HG03565 (cell line): ENCODE data around the gene PLA2G2A.

Source experiments
- ATAC-seq: cut with Tn5 transposase; IDR thresholded peaks from one replicate; pipeline ENCODE4 v1.9.1; 2021; ENCODE audit warnings: mild to moderate bottlenecking, moderate library complexity; ENCODE audit not compliant: unreplicated experiment

PLA2G2A gene

GRCh38 chr1:19974822-19975416, 4.5 kb downstream of the PLA2G2A start:
- ATAC-seq, result no peak

DNA sequence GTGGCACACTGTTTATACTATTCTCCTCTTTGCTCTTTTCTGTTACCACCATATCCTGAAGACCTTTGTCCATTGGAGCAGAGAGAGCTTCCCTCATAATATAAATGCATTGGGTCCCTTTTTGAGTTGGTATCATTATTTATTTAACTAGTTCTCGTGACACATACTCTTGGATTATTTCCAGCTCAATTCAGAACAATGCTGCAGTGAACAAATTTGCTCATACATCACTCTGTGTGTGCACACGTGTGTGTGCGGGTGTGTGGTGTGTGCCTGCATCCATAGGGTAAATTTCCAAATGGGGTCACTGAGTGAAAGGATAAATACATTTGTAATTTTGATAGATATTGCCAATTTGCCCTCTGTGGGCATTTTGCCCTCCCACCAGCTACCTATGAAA, 5.8 kb downstream of the PLA2G2A start:
- no peak for ATAC-seq

GRCh38 chr1:19971664-19972063, 7.8 kb downstream of the PLA2G2A start:
- no peak for ATAC-seq

DNA sequence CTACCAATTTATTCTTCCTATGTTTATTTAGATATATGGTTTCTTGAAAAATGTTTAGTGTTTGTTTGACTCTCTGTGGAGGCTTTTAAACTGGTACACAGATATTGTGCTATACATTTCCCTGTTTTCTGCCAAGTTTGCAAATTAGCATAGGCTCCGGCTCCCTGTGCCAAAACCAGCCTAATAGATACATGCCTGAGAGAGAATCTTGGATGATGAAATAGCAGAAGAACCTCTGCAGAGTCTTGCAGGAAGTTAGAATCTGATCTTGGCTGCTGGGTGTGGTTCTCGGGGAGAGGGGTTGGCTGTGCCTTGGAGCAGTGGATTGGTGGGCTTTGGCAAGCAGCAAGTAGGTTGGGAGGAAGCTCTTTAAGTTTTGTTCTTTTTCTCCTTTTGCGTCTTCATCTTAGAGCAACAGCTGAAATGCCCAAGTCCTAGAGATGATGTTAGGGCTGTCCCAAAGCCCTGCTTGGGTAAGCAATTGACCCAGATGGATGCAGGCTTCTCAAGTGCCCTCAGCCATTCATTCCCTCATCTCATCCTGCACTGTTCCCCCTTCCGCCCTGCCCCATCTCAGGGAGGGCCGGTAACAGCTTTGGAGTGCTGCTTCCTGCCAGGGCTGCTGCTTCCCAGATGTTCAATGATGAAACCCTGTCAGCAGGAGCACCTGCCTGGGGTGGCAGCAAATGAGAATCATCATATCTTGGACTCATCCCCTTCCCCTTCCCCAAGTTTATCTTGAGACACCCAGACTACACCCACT, 9.3 kb downstream of the PLA2G2A start:
- ATAC-seq, result no peak

DNA sequence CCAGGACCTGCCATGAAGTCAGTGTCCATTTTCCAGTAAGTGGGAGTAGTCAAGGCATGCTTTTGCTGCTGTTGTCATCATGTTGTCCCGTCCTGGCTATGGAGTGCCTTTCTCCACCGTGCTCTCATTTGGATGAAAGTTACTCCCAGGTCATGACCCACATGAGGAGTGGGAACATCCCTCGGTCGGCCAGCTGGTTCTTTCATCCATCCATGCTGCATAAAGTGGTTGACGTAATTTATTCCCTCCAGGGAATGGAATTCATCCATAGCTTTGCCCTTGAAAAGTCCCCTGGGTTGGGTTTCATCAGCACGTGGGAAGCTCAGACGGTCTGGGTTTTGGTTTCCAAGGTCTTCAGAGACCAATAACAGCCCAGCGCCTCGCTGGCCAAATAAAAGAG, 11.6 kb downstream of the PLA2G2A start:
- no peak for ATAC-seq

DNA sequence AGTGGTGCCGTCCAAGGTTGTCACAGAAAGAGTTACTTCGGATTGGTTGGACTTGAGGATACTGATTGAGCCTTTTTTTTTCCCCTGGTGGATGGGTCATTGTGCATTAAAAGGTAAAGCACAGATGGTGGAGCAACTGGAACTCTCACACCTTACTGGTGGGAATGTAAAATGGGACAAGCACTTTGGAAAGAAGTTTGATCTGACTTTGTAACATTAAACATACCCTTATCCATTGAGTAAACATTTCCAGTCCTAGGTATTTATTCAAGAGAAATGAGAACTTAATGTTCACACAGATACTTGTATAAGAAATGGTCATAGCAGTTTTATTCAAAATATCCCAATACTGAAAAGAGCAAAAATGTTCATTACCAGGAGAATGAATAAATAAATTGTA, 14.9 kb downstream of the PLA2G2A start:
- ATAC-seq, result no peak

DNA sequence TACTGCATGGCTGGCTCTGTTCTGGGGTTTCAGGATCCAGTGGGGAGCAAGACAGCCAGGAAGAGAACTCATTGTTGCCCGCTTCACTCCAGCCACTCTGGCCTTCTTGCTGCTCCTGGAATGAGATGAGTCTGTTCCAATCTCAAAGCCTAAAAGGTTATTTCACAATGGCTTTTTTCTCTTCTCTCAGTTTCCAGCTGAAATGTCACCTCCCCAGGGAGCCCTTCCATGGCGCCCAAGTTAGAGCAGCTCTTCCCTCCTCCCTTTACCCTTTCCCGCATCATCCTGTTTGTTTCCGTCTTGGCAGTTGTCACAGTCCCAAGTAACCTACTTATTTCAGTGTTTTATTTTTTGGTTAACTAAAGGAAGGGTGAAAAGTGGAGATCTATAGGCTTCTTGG, 15.8 kb downstream of the PLA2G2A start:
- ATAC-seq, result no peak

- no peak for ATAC-seq
Observed at GRCh38 chr1:19960591-19960990, 18.8 kb downstream of the PLA2G2A start.

DNA sequence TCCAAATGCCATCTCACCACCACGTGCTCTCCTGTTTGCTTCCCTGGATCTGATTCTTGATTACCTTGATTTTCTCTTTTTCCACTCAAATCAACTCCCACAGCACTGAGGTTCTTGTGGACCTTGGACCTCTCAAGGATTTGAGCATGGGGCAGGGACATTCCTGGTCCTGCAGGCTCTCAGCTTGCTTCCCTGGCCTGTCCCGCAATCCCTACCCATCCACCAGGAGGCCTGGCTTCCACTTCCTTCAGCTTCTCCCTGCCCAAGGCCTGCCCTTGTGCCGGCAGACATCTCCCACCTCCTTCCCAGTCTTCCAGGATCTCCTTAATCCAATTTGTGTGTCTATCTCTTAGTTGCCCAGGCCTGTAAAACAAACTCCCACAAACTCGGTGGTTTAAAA, 21.6 kb downstream of the PLA2G2A start:
- ATAC-seq, result no peak

DNA sequence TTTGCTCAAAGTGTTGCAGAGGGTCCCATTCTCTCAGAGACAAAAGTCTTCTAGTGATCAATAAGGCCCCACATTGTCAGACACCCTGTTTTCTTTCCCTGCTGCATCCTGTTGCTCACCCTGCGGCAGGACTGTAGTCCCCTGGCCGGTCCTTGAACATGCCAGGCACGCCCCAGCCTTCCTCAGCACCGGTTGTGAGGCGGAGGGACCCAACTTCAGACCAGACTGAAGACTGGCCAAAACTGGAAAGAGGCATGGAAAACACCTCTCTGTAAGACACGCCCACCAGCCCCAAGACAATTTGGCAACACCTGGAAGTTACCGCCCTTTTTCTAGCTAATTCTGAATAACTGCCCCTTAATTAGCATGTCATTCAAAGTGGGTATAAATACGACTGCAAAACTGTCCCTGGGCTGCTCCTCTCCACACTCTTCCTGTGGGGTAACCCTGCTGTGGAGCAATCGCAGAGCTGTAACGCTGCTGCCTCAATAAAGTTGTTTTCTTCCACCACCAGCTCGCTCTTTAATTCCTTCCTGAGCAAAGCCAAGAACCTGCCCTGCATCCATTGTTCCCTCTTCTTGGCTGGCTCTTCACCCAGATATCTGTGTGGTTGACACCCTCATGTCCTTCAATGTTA, 23.8 kb downstream of the PLA2G2A start:
- no peak for ATAC-seq

- ATAC-seq, result no peak
Observed at GRCh38 chr1:19954059-19954458, 25.4 kb downstream of the PLA2G2A start.

DNA sequence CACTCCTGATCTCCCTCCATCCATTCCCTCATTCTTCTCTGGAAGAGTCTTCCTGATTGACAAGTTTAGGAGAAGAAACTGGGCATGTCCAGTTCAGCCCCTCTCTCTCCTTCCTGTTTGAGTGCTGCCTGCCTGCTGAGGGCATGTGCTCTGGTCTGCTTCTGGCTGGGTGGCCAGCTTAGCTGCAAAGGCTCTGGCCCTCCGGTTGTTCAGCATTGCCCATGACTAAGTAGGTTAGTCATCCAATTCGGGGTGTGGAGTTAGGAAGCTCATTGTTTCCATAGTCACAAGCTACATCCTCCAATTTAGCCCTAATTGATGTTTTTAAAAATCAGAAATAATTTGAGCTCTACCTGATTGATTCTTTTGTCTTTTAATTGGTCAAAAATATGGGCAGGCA, 30.4 kb downstream of the PLA2G2A start:
- no peak for ATAC-seq

DNA sequence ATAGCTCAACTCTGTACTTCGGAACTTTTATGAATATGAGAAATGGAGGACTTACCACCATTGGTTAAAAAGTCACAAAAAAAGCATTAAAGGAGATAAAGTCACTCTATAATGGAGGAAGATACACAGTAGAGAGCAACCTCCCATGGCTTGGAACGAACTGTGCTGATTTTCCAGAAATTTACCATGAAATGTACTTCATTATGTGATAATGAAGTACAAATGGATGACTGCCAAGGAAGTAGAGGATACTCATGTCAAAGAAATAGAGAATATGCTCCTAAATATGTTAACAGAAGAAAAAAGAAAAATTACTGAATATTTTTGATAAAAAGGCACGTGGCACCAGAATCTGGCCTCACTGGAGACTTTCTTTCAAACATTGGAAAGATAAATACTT, 32.4 kb downstream of the PLA2G2A start:
- ATAC-seq, result no peak

- no peak for ATAC-seq
Observed at GRCh38 chr1:19946331-19946751, 33.1 kb downstream of the PLA2G2A start.

DNA sequence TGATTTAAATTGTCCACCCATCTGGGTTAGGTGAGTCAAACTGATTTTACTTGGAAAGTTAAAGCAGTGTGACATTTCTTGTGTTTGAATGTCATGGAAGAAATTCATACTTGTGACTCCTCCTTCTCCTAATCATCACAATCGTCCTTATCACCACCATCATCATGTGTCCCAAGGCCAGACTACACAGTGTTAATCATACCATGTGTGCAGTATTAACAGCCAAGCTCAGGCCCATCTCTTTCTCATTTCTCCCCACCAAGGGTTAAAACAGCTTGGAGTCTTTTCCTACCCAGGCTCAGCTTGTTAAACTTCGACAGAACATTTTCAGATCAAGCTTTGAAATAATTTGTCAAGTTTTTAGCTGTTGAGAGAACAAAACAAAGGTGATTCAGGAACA, 33.5 kb downstream of the PLA2G2A start:
- no peak for ATAC-seq

DNA sequence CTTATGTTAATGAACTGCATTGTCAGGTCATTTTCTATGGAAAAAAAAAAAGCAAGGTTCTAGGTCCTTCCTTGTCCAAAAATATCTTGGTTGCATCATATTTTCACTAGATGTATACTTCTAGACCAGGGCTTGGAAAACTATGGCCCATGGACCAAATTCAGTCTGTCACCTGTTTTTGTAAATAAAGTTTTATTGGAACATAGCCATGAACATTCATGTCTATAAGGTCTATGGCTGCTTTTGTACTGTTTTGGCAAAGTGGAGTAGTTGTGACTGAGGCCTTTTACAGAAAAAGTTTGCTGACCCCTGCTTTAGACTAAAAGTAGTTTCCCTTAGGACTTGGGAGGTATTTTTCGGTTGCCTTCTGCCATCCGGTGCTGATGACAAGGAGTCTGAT, 36.8 kb downstream of the PLA2G2A start:
- ATAC-seq, result no peak

DNA sequence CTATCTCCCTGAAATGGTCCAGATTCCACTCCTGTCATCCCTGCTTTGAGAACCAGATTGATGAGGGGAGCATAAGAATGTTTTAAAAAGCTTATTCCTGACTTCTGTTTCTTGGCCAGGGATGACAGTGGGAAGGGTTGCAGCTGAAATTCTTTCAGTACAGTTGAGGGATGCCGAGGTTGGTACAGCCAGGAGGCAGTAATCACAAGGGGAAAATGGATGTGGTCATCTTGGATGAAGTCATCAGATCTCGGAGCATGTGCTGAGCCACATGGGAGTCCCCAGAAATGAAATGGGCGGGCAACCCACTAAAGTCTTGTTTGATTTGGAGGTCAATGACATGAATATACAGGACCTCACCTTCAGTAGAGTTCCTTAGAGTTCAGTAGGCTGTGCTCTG, 37.3 kb downstream of the PLA2G2A start:
- ATAC-seq, result no peak

DNA sequence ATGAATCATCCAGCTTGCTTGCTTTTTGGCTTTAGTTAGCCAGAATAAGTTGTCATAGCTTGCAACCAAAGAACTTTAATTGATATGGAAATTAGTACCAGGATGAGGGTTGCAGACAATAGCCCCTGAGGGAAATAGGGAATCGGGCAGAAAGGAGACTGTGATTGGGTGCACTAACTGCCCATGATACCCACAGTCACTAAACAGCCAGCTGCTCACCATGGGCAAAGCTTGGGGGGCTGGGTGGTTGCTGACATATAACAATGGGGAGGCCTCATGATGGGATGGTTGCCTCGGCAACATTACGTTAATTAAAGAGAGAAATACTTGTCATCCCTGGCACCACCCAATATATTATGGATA, 38.2 kb downstream of the PLA2G2A start:
- ATAC-seq, result no peak

DNA sequence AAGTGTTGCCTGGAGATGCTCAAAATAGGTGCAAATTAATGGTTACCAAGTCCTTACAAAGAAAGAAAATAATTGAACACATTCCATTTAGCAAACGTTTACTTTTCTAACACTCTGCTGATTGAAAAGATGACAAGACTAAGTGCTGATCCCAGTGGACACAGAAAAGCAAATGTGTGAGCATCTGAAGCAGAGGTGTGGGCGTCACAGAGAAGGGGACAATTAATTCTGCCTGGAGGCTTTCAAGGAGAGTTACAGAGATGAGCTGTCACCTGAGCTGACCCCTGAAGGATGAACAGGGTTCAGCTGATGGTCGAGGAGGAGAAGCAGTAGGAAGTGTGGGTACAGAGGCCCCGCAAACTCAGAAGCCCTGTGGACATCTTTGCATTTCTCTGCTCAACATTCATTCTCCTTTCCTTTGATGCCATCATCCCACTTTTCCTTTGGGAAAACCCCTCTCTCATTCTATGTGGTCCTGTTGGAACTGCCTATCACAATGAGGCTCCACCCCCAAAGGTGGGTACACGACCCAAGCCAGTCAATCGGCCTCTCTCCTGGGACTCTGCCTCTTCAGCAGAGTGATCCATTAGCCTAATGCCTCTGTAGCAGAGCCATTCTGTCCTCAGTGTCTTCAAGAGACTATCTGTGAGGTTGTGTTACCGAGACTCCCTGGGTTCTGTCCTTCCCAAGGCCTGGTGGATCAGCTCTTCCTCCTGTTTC, 38.8 kb downstream of the PLA2G2A start:
- ATAC-seq, result no peak

DNA sequence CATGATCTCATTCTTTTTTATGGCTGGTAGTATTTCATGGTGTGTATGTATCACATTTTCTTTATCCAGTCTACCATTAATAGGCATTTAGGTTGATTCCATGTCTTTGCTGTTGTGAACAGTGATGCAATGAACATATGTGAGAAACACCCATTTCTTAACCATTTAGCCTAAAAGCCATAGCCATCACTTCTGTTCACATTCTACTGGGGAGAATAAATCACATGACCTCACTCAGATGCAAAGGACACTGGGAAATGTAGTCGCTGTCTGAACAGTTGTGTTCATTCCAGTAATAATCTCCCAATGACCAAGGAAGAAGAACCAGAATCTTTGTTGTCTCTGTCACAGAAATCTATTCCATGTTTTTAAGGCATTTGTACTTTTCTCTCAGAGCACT, 40.9 kb downstream of the PLA2G2A start:
- no peak for ATAC-seq

DNA sequence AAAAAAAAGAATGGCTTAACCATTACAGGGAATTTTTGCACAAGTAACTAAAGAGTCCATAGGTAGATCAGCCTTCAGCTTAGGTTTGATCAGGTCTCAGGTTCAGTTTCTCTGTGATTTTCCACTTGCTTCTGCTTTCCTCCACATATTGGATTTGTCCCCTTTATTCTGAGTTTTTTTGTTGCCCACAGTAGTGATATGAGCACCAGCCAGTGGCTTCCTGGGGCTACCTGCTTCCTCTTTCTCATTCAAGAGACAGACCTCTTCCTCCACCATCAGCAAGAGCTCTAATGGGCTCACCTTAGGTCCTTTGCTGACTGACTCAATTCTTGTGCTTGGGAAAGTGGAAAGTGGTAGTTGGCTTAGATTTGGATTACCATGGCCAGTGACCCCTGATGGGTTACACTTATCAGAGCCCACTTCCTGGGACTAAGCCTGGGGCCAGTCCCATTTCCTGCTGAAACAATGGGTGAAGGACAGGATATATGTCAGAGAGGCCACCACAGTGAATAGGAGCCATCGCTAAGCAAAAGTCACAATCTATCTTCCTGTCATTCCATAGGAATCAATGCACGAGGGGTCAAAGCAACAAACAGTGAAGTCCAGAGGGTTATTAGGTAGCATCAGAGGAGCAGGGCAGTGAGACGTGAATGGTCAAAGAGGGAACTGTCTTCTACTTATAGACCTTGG, 43.2 kb downstream of the PLA2G2A start:
- no peak for ATAC-seq
